Activated CD4-positive, CD25-positive, alpha-beta regulatory T cell treated with anti-CD3 and anti-CD28 coated beads, Interleukin-2, amount 50 U/mL, for 72 hours (primary cell): ENCODE data around the gene CORO2A.

Experiments used
- DNase-seq: peaks from one replicate; pipeline ENCODE4 v3.0.0; 2021

CORO2A gene

DNA sequence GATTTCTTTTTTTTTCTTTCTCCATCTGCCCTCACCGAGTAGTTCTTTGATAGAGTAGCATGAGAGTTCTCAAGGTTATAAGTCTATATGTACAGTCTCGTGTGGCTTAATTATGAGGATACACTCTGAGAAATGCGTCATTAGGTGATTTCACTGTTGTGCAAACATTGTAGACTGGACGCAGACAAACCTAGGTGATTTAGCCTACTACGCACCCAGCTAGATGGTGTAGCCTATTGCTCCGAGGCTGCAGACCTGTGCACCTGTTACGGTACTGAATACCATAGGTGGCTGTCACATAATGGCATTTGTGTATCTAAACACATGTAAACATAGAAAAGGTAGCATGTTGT is 26.9 kb upstream of the CORO2A start:
- no peak for DNase-seq

GRCh38 chr9:98218562-98219363 is 26.3 kb upstream of the CORO2A start:
- no peak for DNase-seq

DNA sequence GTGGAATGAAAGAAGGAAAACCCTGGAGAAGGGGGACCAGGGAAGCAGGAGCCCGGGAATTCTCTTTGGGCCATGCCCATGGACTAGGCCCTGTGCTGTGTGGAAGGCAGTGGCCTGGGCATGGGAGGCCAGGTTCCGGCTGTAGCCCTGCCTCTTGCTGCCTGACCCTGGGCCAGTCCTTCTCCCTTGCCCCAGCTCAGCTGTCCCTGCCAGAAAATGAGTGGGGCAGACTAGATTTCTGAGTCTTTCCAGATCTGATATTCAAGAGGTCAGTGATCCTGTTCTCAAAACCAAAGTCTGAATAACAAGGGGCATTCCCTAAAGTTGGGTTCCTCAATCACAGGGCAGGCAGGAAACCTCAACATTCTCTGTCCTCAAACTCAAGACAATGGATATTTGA is 24.8 kb upstream of the CORO2A start:
- DNase-seq, result no peak

DNA sequence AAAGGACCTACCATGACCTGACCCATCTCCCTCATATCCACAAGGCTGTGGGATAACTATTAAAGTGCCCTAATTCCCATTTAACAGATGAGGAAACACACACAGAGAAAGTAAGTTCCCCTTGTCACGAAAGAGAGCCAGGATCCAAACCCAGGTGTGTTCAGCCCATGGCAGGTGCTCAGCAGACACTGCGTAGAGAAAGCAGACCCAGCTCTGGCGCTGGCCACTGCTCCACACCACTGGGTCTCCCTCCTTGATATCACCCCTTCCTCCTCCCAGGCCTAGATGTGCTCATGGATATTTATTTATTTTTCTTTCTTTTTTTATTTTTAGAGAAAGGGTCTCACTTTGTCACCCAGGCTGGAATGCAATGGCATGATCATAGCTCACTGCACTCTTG is 24.0 kb upstream of the CORO2A start:
- DNase-seq, result no peak

GRCh38 chr9:98215821-98216220 is 23.4 kb upstream of the CORO2A start:
- DNase-seq, result no peak

DNA sequence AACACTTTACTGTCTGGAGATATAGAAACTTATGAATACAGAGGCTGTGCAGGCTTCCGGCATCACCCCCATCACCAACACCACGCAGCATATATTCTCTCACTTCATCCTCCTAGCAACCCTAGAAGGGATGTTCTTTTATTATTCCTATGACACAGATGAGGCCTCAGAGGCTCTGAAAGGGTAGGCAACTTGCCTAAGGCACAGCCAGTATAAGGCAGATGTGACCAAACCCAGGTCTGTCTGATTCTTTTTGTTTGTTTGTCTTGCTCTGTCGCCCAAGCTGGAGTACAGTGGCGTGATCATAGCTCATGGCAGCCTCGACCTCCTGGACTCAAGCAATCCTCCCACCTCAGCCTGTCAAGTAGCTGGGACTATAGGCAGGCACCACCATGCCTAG is 22.8 kb upstream of the CORO2A start:
- DNase-seq, result no peak

DNA sequence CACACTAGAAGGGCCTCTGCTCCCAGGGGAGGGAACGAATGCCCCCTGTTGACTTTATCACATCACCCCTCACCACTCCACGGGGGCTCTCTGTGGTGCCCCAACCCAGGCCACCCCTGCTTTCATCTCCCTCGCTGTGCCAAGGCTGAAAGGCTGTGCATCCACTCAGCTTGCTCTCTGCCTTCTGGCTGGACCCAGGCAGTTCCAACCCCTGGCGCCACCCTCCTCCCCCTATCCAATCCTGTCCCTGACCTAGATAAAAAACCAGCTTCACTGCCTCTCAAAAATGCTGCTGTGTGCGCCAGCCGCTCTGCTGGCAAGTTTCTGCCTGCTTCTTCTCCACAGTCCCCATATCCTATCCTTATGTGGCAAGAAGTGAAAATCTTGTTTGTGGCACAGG is 22.4 kb upstream of the CORO2A start:
- DNase-seq, result no peak

DNA sequence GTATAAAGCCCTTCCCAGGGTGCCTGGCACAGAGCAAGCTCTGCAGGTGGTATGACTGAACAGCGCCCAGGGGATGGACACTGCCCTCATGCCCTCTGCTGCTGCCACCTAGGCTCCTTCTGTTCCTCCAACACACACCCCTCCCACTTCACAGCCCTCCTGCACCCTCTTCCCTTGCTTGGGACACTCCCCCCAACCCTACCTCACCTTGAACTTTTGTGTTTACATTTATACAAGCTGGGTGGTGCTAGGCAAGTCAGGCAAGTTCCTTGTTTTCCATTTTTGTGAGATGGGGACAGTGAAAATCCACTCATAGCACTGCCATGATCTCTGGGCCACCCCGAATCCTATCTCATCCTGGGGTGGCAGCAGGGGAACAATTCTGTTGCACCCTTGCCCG is 18.8 kb upstream of the CORO2A start:
- no peak for DNase-seq

DNA sequence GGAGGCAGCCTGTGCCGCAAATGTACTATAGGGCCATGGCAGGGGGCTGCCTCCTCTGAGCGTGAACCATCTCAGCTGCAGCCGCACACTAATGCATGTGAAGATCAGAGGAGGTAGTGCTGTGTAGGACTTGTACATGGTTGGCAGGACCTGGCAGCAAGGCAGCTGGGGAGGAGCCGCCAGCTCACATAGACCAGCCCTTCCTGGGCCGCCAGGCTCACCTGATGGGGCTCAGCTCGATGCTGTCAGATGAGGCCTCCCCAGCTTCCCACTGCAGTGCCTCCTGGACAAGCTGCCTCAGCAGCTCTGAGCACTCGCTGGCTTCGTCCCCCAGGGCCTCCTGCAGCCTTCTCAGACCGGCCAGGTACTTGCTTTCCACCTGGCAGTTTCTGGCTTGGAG is 18.0 kb upstream of the CORO2A start:
- DNase-seq, result no peak

- DNase-seq, result no peak
These were observed 17.1 kb upstream of the CORO2A start for GRCh38 chr9:98209530-98209929.

GRCh38 chr9:98208635-98209034 is 16.2 kb upstream of the CORO2A start:
- DNase-seq, result no peak

GRCh38 chr9:98207606-98208005 is 15.2 kb upstream of the CORO2A start:
- DNase-seq, result no peak

DNA sequence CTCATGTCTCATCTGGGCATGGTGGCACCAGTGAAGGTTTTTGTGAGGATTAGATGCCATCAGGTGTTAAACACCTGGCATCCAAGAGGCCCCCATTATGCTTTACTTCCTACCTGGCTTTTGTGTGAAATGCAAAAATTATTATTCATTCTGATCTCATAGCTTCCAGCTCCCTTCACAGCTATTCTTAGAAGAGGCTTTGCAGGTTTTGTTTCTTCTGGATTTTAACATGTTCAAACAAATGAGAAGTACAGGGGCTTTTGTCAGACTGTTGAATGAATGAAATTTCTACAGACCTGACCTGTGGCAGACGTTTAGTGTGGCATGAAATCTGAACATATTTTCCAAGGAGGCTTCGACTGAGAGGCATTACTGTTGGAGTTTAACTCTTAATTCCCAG is 14.3 kb upstream of the CORO2A start:
- DNase-seq, result no peak

DNA sequence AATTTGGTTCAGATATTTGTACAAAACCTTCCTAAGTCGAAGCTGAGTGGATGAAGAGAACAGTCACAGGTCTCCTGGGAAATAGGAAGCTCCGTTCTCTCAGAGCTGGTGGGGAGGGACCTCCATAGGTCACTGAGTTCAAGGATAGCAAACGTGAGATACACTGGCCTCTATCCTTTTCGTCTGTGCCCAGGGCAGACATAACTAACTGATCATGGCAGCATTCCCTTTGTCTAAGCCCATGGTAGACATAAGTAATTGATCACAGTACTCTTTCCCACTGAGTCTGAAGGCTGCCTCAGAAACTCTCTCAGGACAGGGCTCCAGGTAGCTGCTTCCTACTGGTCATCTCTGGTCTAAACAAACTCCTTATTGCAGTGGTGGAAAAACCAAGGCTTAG is 12.3 kb upstream of the CORO2A start:
- DNase-seq, result no peak

GRCh38 chr9:98203153-98203552 is 10.7 kb upstream of the CORO2A start:
- no peak for DNase-seq

GRCh38 chr9:98202252-98202651 is 9.8 kb upstream of the CORO2A start:
- no peak for DNase-seq

GRCh38 chr9:98201749-98202148 is 9.3 kb upstream of the CORO2A start:
- DNase-seq, result no peak

DNA sequence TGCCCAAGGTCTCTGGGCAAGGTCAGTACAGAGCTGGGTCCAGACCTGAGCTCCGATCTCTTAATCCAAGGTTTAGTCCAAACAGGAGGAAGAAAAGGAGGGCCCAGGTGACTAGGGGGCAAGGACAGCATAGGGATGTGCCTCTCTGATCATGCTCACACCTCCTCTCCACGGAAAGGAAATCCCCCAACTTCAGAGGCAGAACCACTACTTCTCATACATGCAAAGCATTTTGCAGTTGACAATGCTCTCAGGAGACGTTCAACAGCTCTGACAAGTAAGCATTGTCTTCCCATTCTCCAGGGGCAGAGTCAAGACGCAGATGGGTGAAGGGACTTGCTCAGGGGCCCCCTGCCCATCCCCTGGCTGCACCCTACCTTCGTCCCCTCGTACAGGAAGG is 8.7 kb upstream of the CORO2A start:
- no peak for DNase-seq

GRCh38 chr9:98199388-98200033 is 7.1 kb upstream of the CORO2A start:
- no peak for DNase-seq

DNA sequence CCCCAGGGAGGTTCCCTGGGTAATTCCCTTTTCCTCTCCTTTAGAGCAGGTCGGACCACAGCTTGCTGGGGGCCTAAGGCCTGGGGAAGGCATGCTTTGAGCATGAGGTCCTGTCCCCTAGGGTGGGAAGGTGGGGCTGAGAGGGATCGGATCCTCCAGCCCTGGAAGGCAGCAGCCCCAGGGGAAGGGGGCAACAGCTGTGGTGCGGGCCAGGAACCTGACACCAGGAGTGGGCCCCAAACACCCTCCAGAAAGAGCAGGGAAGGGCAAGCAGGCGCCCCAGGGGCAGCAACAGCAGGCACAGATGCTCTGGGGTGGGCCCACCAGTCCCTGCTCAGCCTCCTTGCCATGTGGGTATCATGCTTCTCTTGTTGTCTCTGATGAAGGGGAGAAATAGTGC is 3.2 kb upstream of the CORO2A start:
- DNase-seq, result no peak

DNA sequence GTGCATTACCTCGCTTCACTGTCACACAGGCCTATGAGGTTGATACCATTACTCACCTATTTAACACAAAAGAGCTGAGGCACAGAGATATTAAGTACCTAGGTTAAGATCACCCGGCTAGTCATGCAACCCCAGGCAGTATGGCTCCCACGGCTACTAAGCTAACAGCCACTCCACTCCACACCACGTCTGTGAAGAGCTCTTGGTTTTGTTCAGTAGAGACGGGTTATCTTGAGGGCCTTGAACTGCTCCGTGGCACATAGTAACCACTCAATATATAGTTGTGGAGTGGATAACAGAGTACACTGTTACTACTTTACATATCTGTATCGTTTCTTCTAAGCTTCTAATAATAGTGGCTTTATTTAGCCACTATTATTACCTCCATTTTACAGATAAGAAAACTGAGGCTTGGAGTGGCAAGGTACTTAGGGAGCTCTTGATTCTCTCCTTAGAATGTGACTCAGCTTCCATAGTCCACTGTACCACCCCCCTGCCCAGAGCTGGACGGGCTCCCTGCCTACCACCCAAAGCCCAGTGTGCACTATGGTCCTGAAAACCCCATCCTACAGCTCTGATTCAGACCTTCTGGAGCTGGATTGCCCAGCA is 1.0 kb upstream of the CORO2A start:
- DNase-seq, result no peak

- DNase-seq, result peak; percentile 49
These were observed 550 bp downstream of the CORO2A start for GRCh38 chr9:98191671-98192502.

GRCh38 chr9:98191181-98191608 is 1.2 kb downstream of the CORO2A start:
- no peak for DNase-seq

- DNase-seq, result no peak
These were observed 1.7 kb downstream of the CORO2A start for GRCh38 chr9:98190757-98191105.
